ENCODE data around the gene CNTNAP2.

DNA sequence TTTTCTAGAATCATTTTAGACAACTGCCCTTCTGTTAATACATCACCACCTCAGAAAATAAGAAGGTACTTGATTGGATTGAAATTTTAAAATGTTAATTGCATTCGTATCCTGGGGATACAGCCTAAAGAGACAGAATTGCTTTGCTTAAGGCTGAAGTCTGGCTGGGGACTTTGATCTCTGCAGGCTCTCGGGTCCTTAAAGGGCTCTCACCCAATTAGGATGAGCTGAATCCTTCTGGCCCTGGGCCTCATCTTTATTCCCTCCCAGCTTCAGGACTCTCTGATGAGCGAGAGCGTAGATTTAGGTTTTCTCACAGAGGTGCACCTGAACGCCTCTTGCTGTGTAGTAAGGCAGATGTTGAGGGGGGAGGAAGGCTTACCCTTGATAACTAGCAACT lies 1998.7 kb downstream of the CNTNAP2 start:
- TF ChIP-seq POLR2AphosphoS5 (IDR thresholded peaks at IDR 0.05; ENCODE audit: borderline replicate concordance, low read depth, low read length) (no peak), EZH2 (IDR thresholded peaks at IDR 0.05) (no peak), FOXP2 (optimal IDR thresholded peaks at IDR 0.05; ENCODE audit: control extremely low read depth, extremely low read length, insufficient read depth) (no peak)
